ENCODE measurements around the gene ZNF497. TPM values are rescaled to one million over a fixed set of nuclear protein-coding genes. Genes with fewer than 3 reads are reported as not detected.

ZNF497 gene
- total and polyA plus RNA-seq, 9 of the 15 experiments (the other 6 are each of a cell fraction or from before 2014, with no cell fraction given), result 0.06 to 0.98 (median 0.44) TPM; not detected in 1

DNA sequence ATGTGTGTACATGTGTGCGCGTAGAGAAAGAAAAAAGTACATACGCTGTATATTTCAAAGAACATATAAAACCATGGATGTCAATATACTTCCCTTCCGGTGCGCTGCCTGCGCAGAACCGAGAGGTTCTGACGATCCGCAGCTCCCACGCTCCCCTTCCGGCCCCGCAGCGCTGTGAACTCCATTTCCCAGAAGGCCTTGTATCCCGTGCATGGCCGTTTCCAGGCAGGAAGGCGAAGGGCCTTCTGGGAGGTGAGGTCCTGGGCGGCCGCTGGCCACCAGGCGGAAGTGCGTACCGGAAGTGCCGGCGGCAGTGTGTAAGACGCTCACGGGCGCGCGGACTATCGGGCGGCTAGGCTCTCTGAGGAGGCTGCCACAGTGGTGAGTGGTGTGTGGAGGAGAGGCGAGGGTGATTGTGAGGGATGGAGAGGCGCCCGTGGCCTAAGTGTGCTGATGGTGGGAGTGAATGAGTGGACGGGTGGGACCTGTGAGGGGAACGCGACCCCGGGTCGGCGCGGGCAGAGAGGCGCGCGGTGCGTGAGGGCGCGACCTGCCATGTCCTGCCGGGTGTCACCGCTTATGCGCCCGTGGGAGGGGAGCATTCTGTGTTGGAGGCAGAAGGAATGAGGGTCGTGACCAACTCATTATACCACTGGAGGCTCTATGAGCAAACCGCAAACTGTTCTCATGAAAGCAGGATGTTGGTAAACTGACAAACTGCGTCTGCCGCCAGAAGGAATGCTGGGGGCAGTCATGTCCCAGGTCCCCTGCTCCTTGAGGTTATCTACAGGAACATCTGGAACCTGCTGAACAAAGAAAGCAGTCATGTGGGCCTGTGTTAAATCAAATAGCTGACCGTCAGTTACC is 57.3 kb downstream of the ZNF497 start, which contains the start of gene ERVK3-1 (continued):
- TF ChIP-seq HMG20A (CRISPR knock-in tag; conservative IDR thresholded peaks at IDR 0.05) (no peak), PHF20 (IDR thresholded peaks at IDR 0.05; ENCODE audit: partially characterized antibody) (peak; percentile 97), EGR1 (conservative IDR thresholded peaks at IDR 0.05) (peak; percentile 78), MAFK (IDR thresholded peaks at IDR 0.05; ENCODE audit: low read length) (no peak), JUND (IDR thresholded peaks at IDR 0.05; ENCODE audit: borderline replicate concordance, low read depth, low read length) (peak; percentile 51; the same call in 1 of the 2 replicates), JUND (tag; IDR thresholded peaks at IDR 0.05; ENCODE audit: borderline replicate concordance, low read depth, low read length) (peak; percentile 28; the same call in 1 of the 3 replicates), ATF2 (CRISPR knock-in tag; IDR thresholded peaks at IDR 0.05) (no peak), TAF7 (tag; IDR thresholded peaks at IDR 0.05) (peak; percentile 98), CREBBP (IDR thresholded peaks at IDR 0.05; ENCODE audit: low read depth, low read length) (no peak), RAD51 (IDR thresholded peaks at IDR 0.05; ENCODE audit: borderline replicate concordance, low read depth) (no peak), WHSC1 (IDR thresholded peaks at IDR 0.05; ENCODE audit: low read length) (no peak), PCBP2 (IDR thresholded peaks at IDR 0.05; ENCODE audit: low read depth, low read length, poor library complexity, severe bottlenecking) (no peak), ZNF75A (CRISPR knock-in tag; IDR thresholded peaks at IDR 0.05) (no peak), ZFP30 (CRISPR knock-in tag; IDR thresholded peaks at IDR 0.05; ENCODE audit: borderline replicate concordance) (no peak), ZSCAN32 (CRISPR knock-in tag; IDR thresholded peaks at IDR 0.05) (no peak), HLTF (IDR thresholded peaks at IDR 0.05) (peak; percentile 80), ILF3 (IDR thresholded peaks at IDR 0.05; ENCODE audit: borderline replicate concordance) (no peak), HNRNPLL (IDR thresholded peaks at IDR 0.05; ENCODE audit: low read depth, low read length, poor library complexity, severe bottlenecking) (peak; percentile 100), KAT7 (CRISPR knock-in tag; IDR thresholded peaks at IDR 0.05; ENCODE audit: borderline replicate concordance) (peak; percentile 68; the same call in 1 of the 2 replicates)
- TF ChIP-seq, protein P1, sequence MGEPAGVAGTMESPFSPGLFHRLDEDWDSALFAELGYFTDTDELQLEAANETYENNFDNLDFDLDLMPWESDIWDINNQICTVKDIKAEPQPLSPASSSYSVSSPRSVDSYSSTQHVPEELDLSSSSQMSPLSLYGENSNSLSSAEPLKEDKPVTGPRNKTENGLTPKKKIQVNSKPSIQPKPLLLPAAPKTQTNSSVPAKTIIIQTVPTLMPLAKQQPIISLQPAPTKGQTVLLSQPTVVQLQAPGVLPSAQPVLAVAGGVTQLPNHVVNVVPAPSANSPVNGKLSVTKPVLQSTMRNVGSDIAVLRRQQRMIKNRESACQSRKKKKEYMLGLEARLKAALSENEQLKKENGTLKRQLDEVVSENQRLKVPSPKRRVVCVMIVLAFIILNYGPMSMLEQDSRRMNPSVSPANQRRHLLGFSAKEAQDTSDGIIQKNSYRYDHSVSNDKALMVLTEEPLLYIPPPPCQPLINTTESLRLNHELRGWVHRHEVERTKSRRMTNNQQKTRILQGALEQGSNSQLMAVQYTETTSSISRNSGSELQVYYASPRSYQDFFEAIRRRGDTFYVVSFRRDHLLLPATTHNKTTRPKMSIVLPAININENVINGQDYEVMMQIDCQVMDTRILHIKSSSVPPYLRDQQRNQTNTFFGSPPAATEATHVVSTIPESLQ (CRISPR knock-in tag; IDR thresholded peaks at IDR 0.05), result no peak; the same call in 1 of the 2 replicates
- TF ChIP-seq, protein P2, sequence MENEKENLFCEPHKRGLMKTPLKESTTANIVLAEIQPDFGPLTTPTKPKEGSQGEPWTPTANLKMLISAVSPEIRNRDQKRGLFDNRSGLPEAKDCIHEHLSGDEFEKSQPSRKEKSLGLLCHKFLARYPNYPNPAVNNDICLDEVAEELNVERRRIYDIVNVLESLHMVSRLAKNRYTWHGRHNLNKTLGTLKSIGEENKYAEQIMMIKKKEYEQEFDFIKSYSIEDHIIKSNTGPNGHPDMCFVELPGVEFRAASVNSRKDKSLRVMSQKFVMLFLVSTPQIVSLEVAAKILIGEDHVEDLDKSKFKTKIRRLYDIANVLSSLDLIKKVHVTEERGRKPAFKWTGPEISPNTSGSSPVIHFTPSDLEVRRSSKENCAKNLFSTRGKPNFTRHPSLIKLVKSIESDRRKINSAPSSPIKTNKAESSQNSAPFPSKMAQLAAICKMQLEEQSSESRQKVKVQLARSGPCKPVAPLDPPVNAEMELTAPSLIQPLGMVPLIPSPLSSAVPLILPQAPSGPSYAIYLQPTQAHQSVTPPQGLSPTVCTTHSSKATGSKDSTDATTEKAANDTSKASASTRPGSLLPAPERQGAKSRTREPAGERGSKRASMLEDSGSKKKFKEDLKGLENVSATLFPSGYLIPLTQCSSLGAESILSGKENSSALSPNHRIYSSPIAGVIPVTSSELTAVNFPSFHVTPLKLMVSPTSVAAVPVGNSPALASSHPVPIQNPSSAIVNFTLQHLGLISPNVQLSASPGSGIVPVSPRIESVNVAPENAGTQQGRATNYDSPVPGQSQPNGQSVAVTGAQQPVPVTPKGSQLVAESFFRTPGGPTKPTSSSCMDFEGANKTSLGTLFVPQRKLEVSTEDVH (IDR thresholded peaks at IDR 0.05; ENCODE audit: low read depth, partially characterized antibody), result peak; percentile 93
- TF ChIP-seq, protein P3, sequence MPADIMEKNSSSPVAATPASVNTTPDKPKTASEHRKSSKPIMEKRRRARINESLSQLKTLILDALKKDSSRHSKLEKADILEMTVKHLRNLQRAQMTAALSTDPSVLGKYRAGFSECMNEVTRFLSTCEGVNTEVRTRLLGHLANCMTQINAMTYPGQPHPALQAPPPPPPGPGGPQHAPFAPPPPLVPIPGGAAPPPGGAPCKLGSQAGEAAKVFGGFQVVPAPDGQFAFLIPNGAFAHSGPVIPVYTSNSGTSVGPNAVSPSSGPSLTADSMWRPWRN (IDR thresholded peaks at IDR 0.05; ENCODE audit: low read depth), result no peak

Data from K562 (cell line).